Activated gamma-delta T cell (primary cell): Measurements from ENCODE around the gene GOLGA2.
"Not testable (repeated sequence)": the region's sequence is repeated elsewhere in the genome, so short reads cannot be mapped to it uniquely, and the experiment has no call there.

ENCODE experiments used
- DNase-seq: peaks from one replicate; lab custom pipeline; 2025; lab: John Stamatoyannopoulos, UW

The GOLGA2 gene

GRCh38 chr9:128242828-128243214, 33.0 kb downstream of the GOLGA2 start:
- DNase-seq, result no peak

GRCh38 chr9:128242124-128242523, 33.7 kb downstream of the GOLGA2 start:
- no peak for DNase-seq

- DNase-seq, result no peak
Measured at GRCh38 chr9:128233817-128234406, 41.9 kb downstream of the GOLGA2 start.

DNA sequence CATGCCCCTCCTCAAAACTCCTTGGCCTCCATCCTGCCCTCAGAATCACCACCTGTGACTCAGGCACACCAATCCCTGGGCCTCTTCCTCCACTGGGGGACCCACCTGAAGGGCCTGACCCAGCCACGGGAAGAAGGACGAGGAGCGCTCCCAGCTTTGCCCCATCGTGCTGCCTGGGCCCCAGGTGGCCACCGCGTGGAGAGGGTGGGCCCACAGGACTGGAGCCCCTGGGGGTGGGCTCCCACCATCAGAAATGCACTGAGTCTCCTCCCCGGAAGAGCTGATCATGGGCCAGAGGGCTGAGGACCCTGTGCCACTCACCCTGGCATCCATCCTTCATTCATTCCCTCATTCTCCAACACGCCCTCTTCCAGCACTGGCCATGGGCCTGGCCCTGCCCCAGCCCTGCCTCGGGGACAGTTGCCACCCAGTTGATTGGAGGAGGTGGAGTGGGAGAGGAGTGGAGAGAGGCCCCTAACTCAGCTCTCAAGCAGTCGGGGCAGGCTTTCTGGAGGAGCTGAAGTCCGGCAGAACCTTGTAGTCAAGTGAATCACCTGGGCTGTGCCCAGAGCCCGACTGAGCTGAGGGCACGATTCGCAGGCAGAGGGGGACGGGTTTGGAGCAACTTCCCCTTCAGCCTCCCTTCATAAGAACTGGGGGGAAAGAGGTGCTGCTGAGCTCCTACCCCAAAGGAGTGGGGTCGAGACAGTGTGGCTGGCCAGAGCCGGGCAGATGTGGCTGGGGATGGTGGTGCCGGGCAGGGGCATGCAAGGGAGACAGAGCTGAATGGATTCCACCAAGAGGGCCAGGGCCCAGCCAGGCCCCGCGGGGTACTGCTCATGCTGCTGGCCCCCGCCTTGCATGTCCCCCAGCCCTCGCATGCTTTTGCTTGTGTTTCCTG, 43.0 kb downstream of the GOLGA2 start:
- DNase-seq, result no peak

- DNase-seq, result no peak
Measured at GRCh38 chr9:128231638-128232527, 43.9 kb downstream of the GOLGA2 start.

DNA sequence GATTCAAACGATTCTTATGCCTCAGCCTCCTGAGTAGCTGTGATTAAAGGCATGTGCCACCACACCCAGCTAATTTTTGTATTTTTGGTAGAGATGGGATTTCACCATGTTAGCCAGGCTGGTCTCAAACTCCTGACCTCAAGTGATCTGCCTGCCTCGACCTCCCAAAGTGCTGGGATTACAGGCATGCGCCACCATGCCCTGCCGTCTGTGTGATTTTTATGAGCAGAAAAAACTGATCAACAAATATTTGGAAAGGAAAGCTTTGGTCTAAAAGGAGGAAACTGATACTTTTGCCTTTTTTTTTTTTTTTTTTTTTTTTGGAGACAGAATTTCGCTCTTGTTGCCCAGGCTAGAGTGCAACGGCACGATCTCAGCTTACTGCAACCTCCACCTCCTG, 44.9 kb downstream of the GOLGA2 start:
- DNase-seq, result not testable (repeated sequence)

DNA sequence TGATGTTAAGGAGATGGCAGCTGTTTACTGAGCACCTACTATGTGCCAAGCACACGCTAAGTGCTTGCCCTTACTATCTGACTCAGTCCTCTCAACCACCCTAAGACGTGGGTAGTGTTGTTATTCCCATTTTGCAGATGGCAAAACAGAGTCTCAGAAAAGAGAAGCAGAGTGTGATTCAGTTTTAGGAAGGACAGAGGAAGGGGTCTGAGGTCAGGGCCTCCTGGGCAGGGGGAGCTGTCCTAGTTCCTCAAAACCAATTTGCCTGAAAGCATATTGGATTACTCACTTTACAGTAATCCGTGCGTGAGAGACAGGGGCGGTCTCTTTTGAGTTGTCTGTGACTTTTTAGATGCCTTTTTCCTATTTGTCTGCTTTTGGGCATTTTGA, 49.4 kb downstream of the GOLGA2 start:
- no peak for DNase-seq

- DNase-seq, result no peak
Measured at GRCh38 chr9:128225770-128226411, 49.9 kb downstream of the GOLGA2 start.

GRCh38 chr9:128224877-128225276, 50.9 kb downstream of the GOLGA2 start:
- no peak for DNase-seq

DNA sequence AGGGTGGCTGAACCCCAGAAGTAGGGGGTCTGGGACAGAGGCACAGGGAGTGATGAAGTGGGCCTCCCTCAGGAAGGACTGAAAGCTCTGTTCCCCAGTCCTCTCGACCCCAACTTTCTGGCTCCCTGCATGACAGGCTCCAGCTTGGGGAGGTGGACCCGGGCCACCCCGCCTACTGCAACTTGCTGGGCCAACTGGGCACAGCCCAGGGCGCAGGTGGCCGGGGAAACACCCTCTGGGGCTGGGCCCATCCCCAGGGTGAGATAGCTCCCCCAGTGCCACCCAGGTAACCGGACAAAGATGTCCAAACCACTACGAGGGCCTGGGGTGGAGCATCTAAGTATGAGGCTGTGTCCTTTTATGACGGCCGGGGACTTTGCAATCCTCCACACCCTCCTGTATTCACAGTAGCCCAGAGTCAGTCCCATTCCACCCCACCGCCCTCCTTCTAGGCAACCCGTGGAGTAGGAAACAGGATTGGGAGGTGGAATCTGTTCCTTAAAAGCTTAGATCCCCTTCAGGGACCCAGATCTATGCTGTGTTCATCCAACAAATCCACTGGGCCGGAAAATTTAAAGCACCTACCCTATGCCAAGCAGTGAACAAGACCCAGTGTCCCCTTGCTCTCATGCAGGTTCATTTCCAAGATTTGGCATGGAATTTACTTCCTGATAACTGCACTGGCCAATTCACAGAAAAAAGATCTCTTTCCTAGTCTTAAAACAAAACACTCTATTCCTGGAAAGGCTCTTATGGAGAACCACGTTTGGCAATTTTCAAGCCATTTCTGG, 52.7 kb downstream of the GOLGA2 start:
- DNase-seq, result no peak

DNA sequence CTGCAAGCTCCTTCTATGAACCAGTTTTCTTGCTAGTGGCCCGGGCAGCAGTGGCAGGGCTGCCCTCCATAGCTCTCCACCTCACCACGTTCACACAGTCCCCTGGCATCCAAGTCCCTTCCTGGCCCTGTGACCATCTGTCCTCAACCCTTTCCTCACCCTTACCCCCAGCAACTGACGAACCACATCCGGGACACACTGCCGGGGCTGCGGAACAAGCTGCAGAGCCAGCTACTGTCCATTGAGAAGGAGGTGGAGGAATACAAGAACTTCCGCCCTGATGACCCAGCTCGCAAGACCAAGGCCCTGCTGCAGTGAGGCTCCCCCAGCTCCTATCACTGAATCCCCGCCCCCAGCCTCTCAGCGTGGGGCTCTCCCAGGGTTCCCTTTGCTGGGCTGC, 53.8 kb downstream of the GOLGA2 start:
- no peak for DNase-seq

DNA sequence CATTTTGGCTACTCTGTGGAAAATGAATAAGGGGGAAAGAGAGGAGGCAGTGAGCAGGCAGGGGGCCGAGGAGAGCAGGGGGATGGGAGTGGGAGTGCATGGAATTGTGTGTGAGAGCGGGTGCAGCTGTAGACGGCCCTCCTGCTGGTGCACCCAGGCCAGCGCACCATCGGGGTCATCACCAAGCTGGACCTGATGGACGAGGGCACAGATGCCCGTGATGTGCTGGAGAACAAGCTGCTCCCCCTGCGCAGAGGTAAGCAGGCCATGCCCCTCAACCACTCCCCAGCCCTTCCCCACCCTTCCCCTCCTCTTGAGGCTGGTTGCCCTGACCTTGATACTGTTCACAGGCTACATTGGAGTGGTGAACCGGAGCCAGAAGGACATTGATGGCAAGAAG, 56.0 kb downstream of the GOLGA2 start:
- DNase-seq, result no peak

DNA sequence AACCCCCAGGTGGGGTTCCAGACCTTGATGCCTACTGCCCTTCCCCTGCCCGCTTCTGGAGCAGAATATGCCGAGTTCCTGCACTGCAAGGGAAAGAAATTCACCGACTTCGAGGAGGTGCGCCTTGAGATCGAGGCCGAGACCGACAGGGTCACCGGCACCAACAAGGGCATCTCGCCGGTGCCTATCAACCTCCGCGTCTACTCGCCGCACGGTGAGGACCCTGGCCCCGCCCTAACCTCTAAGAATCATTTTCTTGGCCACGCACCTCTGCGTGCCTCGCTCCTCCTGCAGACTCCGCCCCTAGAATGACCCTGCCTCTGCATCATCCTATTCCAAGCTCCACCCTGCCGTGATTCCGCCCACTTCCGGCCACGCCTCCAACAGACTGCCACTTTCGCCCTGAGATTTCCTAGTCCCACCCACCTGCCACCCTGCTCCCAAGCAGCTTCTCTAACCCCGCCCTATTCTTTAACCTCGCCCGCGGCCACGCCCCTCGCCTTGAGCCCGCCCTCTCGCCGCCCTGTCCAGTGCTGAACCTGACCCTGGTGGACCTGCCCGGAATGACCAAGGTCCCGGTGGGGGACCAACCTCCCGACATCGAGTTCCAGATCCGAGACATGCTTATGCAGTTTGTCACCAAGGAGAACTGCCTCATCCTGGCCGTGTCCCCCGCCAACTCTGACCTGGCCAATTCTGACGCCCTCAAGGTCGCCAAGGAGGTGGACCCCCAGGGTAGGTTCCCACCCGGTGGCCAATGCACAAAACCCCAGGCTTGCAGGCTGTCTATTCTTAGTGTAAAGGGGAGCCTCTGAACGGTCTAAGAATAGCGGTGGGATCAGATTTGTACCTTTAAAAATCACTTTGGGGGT, 57.1 kb downstream of the GOLGA2 start:
- DNase-seq, result peak; percentile 67

DNA sequence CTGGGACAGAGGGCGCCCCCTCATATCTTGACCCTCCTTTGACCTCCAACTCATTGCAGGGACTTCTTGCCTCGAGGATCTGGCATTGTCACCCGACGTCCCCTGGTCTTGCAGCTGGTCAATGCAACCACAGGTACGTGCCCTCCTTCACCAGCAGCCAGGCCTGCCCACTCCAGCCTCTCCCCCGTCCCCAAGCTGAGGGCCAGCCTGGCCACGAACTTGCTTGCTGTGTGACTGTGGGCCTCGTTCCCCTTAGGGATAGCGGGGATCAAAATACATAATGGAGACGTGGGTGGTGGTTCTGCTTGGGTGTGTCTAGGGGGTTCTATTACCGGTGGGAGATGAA, 57.7 kb downstream of the GOLGA2 start:
- no peak for DNase-seq

GRCh38 chr9:128216781-128217553, 58.8 kb downstream of the GOLGA2 start:
- DNase-seq, result no peak

- no peak for DNase-seq
Measured at GRCh38 chr9:128215491-128216409, 60.1 kb downstream of the GOLGA2 start.

GRCh38 chr9:128214571-128215490, 61.0 kb downstream of the GOLGA2 start:
- no peak for DNase-seq
